Measurements from ENCODE around the gene VPS11. TPM values are rescaled to one million over a fixed set of nuclear protein-coding genes. Genes with fewer than 3 reads are reported as not detected.
"Not testable (repeated sequence)": the region's sequence is repeated elsewhere in the genome, so short reads cannot be mapped to it uniquely, and the experiment has no call there.

VPS11 gene
- polyA plus RNA-seq, 2 of the 4 experiments (the other 2 are of a cell fraction), result 4.6 to 12.0 TPM

DNA sequence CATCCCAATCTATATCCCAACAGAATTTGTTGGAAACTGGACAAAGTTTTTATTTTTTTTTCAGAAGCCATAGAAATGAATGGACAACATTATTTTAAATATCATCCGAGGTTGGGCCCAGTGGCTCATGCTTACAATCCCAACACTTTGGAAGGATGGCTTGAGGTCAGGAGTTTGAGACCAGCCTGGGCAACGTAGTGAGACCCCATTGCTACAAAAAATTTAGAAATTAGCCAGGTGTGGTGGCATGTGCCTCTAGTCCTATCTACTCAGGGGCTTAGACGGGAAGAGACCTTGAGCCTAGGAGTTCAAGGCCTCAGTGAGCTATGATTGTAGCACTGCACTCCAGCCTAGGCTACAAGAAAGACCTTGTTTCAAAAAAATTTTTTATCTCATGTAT is 32.8 kb upstream of the VPS11 start:
- CTCF ChIA-PET, result interaction anchor here (0.7 kb wide), 1 partner anchor 13 kb away, joined by 4 read pairs; no protein-coding TSS in a partner anchor
- Histone ChIP-seq H3K27ac (no peak overlapping the region), H3K4me1 (peaks cover 3% of the 10 kb centered on the region), H3K4me3 (no peak overlapping the region), H3K9me3 (no peaks in the 10 kb centered on the region), H3K4me2 (no peak overlapping the region)
- TF ChIP-seq CHD4 (IDR thresholded peaks at IDR 0.05; ENCODE audit: borderline replicate concordance) (no peak), EHF (CRISPR knock-in tag; IDR thresholded peaks at IDR 0.05) (no peak), RFX5 (IDR thresholded peaks at IDR 0.05) (no peak), ZNF302 (CRISPR knock-in tag; IDR thresholded peaks at IDR 0.05) (no peak), KDM1A (IDR thresholded peaks at IDR 0.05; ENCODE audit: low read depth) (no peak), FOXS1 (CRISPR knock-in tag; IDR thresholded peaks at IDR 0.05) (no peak), RNF2 (IDR thresholded peaks at IDR 0.05; ENCODE audit: borderline replicate concordance, low read depth) (no peak)
- POLR2A ChIA-PET, result no interaction called here
- 77% methylated on average over 3 of the region's 3 CpGs for WGBS (ENCODE audit: missing lambda C conversion rate)
- ATAC-seq, result no peak
- no peak for FAIRE-seq
- DNase-seq (ENCODE audit: low read depth in 1 of 2, low spot score in 1 of 2), result no peak

DNA sequence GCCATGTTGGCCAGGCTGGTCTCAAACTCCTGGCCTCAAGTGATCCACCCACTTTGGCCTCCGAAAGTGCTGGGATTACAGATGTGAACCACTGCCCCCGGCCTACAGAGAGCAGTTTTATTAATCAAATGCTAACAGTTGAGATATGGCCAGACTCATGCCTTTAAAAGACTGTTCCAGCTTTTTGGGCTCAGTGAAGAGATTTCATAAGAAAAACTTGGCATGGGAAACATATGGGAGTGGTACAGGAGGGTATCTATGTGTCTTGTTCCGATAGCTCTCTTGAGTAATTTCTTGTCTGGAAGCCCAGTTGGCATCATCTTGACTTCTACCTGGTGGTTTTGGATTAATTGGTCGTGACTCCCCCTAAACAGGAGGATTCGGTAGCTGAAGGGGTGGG is 28.7 kb upstream of the VPS11 start:
- H3K27ac ChIP-seq, result no peak overlapping the region
- H3K9me3 ChIP-seq, result no peaks in the 10 kb centered on the region
- ChIA-PET CTCF (interaction anchor here (1.9 kb wide), 1 partner anchor 17 kb away, joined by 8 read pairs; the partner anchor contains the start of gene HYOU1), POLR2A (no interaction called here)
- DNase-seq (ENCODE audit: low read depth in 1 of 2, low spot score in 1 of 2) (no peak), ATAC-seq (no peak), FAIRE-seq (no peak)
- WGBS (ENCODE audit: missing lambda C conversion rate), result 67% methylated on average over 5 of the region's 5 CpGs
- no peak overlapping the region for H3K4me2 ChIP-seq
- TF ChIP-seq RCOR1 (IDR thresholded peaks at IDR 0.05; ENCODE audit: low read depth, low read length) (no peak), HOXB5 (CRISPR knock-in tag; IDR thresholded peaks at IDR 0.05) (no peak), JUNB (IDR thresholded peaks at IDR 0.05) (no peak)
- TF ChIP-seq, protein P1, sequence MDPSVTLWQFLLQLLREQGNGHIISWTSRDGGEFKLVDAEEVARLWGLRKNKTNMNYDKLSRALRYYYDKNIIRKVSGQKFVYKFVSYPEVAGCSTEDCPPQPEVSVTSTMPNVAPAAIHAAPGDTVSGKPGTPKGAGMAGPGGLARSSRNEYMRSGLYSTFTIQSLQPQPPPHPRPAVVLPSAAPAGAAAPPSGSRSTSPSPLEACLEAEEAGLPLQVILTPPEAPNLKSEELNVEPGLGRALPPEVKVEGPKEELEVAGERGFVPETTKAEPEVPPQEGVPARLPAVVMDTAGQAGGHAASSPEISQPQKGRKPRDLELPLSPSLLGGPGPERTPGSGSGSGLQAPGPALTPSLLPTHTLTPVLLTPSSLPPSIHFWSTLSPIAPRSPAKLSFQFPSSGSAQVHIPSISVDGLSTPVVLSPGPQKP (IDR thresholded peaks at IDR 0.05; ENCODE audit: low read depth, low read length), result no peak
- H3K4me3 ChIP-seq, result no peak overlapping the region
- no peaks in the 10 kb centered on the region for H3K4me1 ChIP-seq

- H3K4me1 ChIP-seq; H3K9me3 ChIP-seq; ATAC-seq; H3K4me3 ChIP-seq; H3K4me2 ChIP-seq; H3K27ac ChIP-seq; FAIRE-seq; POLR2A ChIA-PET; DNase-seq (ENCODE audit: low read depth in 1 of 2, low spot score in 1 of 2): not testable (repeated sequence)
- CTCF ChIA-PET, result interaction anchor here (1.9 kb wide), 1 partner anchor 17 kb away, joined by 8 read pairs; the partner anchor contains the start of gene HYOU1
- WGBS (ENCODE audit: missing lambda C conversion rate), result 65% methylated on average over 11 of the region's 11 CpGs
Measured at GRCh38 chr11:119039471-119039870, 28.1 kb upstream of the VPS11 start.

- Histone ChIP-seq H3K4me1 (no peaks in the 10 kb centered on the region), H3K4me2 (no peak overlapping the region), H3K4me3 (no peak overlapping the region), H3K27ac (no peak overlapping the region), H3K9me3 (no peaks in the 10 kb centered on the region)
- 91% methylated on average over 4 of the region's 4 CpGs for WGBS (ENCODE audit: missing lambda C conversion rate)
- CTCF ChIA-PET, result interaction anchor here (0.6 to 2.6 kb wide), 2 partner anchors 11 to 14 kb away, joined by 3 to 10 read pairs; partner anchors contain the start of gene SLC37A4
- TF ChIP-seq MAFK (IDR thresholded peaks at IDR 0.05; ENCODE audit: partially characterized antibody), result peak; percentile 27
- TF ChIP-seq JUN (IDR thresholded peaks at IDR 0.05), result no peak
- TF ChIP-seq SREBF2 (IDR thresholded peaks at IDR 0.05), result no peak
- TF ChIP-seq, protein P1 (IDR thresholded peaks at IDR 0.05; ENCODE audit: low read depth, low read length), result no peak
- no peak for TF ChIP-seq JUNB (IDR thresholded peaks at IDR 0.05)
- TF ChIP-seq, protein P2, sequence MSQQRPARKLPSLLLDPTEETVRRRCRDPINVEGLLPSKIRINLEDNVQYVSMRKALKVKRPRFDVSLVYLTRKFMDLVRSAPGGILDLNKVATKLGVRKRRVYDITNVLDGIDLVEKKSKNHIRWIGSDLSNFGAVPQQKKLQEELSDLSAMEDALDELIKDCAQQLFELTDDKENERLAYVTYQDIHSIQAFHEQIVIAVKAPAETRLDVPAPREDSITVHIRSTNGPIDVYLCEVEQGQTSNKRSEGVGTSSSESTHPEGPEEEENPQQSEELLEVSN (IDR thresholded peaks at IDR 0.05; ENCODE audit: borderline replicate concordance, low read depth), result no peak
- DNase-seq (ENCODE audit: low read depth in 1 of 2, low spot score in 1 of 2) (no peak), ATAC-seq (peak; percentile 19 to 41; a peak in 2 of 6 replicates), FAIRE-seq (no peak)
- POLR2A ChIA-PET, result interaction anchor here (1.2 kb wide), 1 partner anchor 15 kb away, joined by 3 read pairs; the partner anchor contains the start of gene HYOU1
Measured at GRCh38 chr11:119041821-119042514, 25.6 kb upstream of the VPS11 start.
